ENCODE results near the gene PGLYRP2.

Gene PGLYRP2

DNA sequence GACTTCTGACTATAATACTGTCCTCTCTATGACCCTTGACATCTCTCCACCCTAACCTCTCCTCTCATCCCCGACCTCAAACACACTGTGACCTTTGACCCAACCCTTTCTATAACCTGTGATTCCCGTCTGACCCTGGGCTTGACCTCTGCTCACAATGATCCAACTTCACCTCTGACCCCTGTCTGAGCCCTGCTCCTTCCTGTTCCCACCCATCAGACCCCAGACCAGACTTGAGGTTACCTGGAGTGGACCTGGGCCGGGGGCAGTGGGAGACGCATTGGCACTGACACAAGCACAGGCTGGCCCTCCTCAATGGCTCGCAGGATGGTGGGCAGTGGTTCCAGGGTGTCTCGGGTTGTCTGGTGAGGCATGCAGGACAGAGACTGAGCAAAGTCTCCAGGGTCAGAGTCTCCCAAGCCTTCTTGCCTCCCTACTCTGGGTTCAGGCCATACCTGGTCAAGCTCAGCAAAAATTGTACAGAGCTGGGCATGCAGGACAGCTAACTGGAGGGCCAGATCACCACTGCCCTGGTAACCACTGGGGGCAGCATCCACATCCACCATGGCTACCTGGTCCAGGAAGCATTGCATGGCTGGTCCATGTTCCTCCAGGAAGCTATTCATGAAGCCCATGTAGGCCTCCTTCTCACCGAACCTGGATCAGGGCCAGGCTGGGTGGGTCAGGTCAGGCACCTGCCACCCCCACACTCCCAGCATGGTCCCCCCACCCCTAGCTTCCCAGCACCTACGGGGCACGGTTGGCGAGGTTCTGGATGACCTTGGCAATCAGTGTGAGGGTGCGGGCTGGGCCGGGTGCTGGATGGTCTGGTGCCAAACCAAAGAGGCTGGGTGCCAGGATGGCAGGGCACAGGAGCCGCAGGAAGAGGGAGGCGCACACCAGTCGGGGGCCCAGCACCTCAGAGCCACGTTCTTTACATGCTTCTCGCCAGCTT lies 25.1 kb downstream of the PGLYRP2 start:
- no peak for DNase-seq

DNA sequence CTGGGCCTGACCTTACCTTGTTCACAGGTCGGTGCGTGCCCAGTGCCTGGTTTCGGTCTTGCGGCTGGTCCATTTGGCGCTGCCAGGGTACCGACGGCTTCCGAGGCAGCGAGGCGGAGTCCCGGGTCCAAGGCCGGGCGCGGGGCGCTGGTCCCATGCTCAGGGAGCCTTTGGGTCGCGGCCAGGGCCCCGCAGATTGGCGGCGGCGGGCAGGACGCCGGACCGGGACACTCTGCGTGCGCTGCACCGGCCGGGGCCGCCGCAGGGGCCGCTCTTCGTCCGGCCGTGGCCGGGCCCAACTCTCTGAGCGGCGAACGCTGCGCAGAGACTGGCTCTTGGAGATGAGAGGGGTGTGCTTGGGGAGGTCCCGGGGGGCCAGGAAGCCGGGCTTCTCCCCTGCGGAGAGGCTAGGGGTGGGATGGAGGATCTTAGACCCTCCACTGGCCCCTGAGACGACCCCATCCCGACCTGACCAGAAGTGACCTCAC lies 26.2 kb downstream of the PGLYRP2 start:
- DNase-seq = no peak

DNA sequence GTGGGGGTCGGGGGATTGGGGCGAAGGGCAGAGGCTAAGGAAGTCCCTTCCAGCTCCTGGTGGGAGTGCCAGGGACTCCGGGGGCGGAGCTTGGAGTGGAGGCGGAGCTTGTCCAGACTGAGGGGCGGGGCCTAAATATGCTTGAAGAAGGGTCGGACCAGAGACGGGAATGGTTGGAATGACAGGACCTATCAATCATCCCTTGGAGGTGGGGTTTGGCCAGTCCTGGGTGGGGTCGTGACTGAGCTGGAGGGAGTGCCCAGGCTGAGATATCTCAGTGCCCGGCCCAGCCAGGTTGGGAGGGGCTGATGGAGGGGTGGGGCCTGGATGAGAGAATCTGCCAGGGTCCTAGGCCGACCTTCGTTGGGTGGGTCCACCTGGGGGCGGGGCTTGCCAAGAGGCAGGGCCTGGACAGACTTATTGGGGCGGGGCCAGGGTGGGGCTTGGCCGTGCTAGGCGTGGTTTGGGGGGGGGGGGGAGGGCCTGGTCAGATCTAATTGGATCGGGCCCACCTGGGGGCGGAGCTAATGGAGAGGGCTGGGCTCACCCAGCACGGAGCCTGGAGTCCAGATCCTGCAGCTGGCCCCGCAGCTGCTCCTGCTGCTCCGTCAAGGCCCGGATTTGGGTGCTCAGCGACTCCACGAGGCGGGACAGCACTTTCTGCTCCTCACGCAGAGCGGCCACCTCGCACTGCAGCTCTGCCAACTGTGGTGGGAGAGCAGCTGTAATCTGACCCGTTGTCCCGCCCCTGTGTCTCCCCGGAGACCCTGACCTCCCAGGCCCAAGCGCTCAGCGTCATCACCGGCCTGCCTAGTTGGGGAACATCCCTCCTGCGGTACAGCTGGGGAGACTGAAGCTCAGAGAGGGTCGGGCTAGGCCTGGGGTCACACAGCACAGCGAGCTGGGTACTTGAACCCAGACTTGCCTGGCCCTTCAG lies 26.9 kb downstream of the PGLYRP2 start:
- DNase-seq = no peak

DNA sequence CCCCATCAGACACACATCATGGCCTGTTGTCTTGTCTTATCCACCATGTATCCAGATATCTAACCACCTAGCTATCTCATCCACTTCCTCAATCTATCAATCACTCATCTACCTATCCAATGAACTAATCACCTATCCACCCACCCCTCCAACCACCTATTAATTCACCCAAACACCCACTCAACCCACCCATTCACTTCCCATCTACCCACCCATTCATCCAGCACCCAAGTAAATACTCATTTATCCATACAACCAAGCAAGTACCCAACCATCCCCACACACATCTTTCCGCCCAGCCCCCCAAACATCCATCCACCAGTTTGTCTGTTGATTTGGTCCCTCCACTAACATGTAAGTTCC lies 28.8 kb downstream of the PGLYRP2 start:
- no peak for DNase-seq

DNA sequence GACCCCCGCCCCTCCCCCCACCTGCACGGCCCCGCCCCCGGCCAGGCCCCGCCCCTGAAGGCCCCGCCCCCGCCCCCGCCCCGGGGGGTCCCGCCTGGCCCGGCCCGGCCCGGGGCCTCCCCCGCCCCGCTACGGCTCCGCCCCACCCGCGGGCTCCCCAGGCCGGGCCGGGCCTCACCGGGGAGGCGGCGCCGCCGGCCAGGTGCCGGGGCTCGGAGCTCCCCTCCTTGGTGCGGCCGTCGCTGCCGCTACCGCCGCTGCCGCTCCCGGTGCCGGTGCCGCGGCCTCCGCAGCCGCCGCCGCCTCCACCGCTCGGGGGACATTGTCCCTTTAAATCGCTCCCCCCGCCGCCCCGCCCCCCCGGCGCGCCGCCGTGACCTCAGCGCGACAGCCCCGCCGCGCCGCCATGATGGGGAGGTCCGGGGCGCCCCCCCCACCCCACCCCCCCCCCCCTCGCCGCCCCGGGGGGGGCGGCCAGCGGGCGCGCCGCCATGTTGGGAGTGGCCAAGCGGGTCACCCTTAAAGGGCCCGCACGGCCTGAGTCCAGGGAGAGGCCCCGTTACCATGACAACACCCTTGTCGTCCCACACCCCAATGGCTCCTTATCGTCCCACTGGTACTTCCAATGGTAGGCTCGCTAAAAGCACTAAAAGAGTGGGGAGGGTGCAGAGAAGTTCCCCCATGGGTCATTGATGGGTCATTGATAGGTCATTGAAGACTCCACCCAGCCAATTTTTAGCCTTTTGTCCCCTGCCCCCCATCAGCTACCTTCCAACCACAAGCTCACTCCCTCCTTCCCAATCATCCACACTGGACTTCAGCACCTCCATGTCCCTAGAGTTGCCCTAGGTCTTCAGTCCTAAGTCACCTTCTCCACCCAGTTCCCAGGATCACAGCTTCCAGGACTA lies 29.4 kb downstream of the PGLYRP2 start, which contains the start of gene WIZ:
WIZ (minus strand) TSS at position 337 of the 908 bp plus-strand sequence. CDS start 1,649 bp downstream, outside the sequence.
- DNase-seq = peak; percentile 87

DNA sequence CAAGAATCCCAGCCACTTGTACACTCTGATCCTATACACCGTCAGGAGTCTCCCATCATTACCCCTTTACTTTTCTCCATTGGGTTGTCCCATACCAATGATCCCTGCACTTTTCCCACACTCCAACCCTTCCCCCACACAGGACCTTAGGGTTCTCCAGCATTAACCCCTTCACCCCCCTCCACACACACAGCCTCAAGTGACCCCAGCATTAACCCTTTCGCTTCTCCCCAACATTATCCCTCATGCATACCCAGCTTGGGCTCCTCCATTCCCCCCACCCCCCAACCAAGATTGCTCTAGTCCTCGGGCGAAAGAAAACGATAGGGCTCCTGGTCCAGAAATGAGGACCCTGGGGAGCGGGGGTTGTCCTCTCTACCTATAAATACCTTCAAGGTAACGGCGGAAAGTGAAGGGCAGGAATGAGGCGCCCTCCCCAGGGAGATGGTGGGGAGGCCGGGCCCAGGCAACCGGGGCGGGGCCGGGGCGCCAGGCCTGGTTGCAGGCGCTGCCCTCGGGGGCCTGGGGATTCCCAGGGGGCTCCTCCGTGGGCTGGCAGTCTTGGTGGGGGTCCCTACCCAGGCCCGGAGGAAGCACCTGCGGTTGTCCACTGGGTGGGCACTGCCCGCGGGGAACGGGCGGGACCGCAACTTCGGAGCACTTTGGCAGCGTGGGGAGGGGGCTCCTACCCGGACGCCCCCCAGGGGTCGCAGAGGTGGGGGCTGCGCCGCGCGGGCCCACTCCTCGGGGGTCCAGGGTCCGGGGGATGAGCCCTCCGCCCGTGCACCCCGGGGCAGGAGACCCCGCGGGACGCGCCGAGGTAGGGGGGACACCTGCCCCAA lies 30.3 kb downstream of the PGLYRP2 start:
- DNase-seq = no peak

DNA sequence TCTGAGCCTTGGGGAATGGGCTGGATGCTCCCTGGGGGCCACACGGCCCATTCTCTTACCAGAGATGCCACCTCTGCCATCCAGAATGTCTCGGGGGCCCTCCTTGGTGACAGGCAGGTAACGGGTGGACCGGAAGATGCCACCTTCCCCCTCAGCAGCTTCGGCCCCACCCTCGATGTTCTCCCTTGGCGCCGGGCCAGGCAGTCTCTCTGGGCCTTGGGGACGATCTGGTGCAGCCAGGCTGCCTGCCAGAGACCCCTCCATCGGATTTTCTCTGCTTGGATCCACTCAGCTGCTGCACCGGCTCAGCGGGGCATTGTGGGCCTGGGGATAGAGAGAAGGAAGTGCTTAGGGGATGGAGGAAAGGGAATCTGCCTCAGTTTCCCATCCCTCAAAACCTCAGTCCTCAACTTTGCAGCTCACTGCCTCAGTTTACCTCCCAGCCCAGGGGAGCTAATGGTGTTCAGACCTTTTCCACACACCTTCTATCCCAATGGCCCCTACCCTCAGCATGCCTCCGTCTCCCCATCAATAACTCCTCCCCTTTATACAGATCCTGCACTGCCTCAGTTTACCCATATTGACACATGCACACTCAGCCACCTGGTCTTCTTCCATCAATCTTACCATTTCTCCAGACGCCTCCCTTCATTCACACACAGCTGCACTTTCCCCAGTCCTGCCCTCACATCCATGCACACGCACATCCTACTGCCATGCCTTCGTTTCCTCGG lies 31.1 kb downstream of the PGLYRP2 start:
- no peak for DNase-seq

DNA sequence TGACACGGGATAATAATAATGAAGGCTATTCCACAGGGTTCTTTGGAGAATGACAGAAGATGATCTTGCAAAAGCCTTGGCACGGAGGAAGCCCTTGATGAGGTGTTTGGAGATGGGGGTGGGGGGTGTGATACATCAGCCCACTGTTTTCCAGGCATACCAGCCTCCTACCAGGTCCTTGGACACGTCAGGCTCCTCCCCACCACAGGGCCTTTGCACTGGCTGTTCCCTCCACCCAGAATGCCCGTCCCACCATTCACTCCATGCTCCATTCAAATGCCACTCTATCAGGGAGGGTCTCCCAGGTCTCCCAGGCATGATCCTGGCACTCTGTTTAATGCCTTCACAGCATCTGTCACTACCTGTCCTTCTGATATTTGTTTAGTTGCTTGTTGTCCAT lies 32.2 kb downstream of the PGLYRP2 start:
- no peak for DNase-seq

DNA sequence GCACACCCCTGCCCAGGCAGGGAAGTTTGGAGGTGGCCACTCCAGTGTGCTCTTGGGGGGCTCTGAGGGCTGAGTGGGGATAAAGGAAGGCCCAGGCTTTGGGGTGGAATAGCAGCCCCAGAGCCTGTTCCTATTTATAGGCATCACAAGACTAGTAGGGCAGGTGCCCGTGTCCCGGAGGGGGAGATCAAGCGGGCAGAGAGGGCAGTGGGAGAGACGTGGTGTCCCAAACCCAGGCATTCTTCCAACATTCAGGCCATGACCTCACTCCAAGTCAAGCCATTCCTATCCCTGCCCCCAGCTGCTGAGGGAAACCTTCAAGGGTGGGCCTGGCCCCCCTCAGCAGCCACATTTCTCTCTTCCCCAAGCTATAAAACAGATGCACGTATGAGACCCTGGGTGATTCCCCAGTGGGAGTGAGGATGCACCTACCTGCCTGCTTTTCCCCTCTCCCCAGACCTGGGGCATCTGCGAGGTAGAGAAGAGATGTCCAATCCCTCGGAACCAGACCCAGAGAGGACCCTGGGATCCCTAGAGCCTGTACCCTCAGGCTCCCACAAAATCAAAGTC lies 33.4 kb downstream of the PGLYRP2 start:
- no peak for DNase-seq

DNA sequence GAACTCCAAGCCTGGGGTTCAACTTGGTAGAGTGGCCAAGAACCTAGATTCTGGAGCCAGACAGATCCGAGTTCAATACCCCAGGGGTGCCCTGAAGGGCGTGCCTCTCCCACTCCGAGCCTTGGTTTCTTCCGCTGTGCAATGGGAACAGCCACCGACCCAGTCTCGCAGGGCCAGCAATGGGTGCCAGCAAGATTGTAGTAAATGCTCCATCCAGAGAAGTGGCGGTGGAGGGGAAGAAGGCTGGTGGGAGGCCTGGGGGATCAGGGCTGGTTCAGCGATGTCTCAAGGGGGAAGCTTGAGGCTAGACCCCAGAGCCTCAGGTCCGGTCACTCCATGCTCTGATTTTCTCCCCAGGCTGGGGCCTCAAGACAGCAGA lies 34.1 kb downstream of the PGLYRP2 start:
- no peak for DNase-seq

DNA sequence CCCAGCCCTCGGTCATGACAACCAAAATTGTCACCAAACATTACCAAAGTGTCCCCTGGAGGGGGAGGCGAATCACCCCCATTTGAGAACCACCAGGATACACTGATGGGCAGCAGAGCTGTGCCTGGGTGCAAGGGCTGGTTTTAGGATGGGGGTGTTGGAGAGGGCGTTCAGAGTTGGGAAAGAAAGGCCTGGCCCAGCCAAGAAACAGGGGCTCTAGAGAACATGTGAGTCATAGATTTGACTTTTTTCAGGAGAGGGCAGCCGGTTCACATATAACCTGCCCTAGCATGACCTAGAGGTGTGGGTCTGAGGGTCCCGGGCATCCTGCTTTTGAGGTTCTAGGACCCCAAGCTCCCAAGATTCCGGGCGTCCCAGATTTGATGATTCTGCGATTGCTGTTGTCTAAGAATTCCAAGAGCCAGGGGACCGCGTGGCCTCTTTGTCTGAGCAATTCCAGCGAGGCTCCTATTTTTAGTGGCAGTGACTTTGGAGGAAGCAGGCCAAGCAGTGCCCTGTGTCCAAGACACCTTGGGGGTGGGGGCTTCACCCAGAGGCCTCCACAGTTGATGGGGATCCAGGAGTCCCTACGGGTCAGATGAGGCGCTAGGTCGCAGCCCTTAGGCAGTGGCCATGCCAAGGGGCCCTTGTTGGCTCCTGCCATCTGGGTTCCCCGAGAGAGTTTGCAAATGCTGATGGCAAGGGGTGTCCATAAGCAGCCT lies 34.6 kb downstream of the PGLYRP2 start:
- no peak for DNase-seq

DNA sequence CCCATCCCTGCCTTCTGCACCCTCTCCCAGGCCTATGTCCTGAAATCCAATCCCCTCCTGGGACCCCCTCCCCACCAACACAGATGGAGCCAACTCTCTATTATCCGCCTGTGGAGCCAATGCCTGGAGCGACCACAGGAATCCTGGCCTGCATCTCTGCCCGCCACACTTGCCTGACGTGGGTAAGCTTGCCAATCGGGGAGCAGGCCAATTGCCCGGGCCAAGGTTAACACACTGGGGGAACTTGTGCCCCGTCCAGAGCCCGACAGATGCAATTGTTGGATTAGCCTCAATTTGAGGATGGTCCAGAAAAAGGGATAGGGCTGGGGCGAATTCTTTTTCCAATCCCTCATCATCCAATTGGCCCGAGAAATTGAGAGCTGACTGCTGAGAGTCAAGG lies 35.5 kb downstream of the PGLYRP2 start:
- DNase-seq = no peak

DNA sequence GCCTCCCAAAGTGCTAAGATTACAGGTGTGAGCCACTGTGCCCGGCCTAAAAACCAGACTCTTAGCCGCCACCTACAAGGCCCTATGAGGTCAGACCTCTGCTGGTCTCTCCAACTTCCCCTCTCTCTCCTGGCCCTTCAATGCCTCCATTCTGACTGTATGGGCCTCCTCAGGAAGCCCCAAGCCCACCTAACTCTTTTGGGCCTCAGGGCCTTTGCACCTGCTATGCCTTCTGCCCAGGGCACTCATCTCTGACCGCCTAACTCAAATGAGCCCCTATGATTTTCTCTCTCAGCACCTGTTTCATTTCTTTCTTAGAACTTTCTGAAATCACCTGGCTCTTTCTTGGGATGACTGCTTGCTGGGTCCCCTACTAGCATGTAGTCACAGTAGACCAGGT lies 36.0 kb downstream of the PGLYRP2 start:
- DNase-seq = no peak

DNA sequence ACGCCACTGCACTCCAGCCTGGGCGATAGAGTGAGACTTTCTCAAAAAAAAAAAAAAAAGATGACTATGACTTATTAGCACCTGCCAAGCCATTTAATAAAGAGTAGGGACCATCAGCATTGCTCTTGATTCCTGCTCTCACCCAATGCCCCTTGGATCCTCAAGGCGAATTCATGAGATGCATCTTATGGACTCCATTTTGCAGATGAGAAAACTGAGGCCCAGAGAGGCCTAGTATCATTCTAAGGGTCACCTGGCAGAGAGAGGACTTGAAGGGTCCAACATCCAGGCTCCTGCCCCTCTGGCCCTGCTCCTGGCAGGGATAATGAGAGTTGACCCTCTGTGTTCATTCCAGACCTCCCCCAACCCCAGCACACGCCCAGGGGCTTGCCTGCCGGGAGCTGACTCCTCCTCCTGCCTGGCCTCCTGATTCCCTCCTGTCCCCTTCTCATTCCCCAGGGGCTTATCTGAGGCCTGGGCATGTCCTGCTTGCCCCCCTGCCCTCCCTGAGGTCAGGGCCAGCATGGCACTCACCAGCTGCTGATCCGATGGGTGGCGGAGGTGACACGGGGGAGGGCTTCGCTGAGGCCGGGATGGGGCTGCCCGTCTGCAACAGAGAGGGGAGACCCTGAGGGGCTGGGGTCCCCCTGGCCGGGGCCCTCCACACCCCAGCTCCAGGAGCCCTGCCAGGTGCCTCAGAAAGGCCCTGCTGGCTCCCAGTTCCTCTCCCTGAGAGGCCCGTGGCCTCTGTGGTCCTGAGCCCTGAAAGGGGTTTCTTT lies 37.0 kb downstream of the PGLYRP2 start:
- no peak for DNase-seq

DNA sequence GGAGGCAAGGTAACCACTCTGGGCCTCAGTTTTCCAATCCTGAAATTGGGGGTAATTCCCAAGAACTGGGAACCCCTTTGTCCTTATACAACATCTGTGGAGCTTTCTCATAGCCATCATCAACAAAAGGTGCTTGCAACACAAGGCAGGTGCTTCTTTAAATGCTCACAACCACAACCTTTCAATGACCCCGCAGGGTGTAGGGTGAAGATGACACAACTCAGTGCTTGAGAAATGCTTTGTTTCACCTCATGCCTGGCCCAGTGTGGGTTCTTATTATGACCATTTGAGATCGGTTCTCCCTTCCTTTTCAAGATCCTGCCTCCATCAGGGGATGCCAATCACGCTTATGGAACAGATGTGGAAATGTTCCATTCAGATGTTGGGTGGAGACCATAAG lies 38.0 kb downstream of the PGLYRP2 start:
- no peak for DNase-seq

DNA sequence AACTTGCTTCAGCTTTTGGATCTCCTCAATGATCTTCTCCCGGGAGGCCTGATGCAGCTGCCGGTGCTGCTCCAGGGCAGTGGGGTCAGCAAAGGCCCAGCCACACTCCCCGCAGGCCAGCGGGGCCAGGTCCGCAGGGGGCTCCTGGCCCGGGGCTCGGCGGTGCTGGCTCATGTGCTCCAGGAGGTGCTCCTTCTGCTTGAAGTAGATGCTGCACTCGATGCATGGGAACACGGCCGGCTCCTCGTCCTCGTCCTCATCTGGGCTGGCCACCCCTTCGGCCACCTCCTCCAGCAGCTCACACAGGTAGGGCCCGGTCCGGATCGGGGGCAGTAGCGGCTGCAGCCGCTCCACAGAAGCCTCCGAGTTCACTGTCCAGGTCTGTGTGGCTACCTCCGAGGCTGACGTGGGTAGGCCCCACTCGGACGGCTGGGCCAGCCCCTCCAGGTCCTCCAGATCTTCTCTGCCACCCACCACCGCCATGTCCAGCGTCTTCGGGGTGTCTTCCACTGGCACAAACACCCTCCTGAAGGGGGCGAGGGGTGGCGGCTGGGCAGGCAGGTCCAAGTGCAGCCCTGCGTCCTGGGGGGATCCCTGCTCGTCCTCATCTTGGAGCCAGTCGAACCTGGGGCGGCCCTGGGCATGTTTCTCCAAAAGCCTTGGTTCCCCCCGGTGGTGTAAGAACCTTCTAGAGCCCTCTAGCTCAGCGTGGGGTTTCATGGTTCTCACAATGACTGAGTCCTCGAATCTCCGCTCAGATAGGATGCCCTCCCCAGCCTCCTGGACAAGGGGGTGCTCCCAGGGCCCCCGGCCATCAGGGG lies 39.3 kb downstream of the PGLYRP2 start:
- no peak for DNase-seq

DNA sequence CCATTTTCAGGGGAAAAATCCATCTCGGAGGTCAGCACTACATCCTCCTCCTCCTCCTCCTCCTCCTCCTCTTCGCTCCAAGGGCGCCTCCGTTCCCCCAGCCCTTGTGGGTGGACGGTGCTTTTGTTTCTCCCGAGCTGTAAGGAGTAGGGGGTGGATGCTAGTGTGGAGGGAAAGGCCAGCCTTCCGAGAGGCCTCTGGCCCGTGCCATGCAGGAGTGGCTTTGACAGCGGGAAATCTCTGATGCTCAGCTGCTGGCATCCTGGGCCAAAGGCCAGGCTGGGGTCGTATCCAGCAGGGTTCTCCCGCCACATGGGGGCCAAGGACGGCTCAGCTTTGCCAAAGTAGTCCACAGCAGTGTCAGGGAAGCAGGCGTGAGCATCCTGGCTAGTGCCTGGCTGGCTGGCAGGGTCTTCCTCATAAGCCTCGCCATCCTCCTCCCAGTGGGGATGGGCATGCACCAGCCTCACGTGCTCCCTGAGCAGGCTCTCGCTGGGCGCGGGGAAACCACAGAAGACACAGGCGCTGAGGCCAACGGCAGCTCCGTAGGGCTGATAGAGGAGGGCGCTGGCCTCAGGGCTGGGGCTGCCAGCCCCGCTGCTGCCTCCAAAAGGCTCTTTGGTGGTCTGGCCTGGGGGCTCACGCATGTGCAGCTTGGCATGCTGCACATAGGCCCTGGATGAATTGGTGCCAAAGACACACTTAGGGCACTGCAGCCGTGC lies 40.1 kb downstream of the PGLYRP2 start:
- no peak for DNase-seq
